SH-SY5Y (cell line): ENCODE results near the gene ZSCAN2.

Experiments used
- GATA2 ChIP-seq: IDR thresholded peaks from 2 replicates; pipeline ENCODE4 v1.6.1; 2011; ENCODE audit warnings: mild to moderate bottlenecking, low read depth, low read length
- GATA3 ChIP-seq: IDR thresholded peaks from 2 replicates; pipeline ENCODE4 v1.6.1; 2011; ENCODE audit warnings: low read depth, mild to moderate bottlenecking, low read length, moderate library complexity

- TF ChIP-seq GATA2, result no peak
- TF ChIP-seq GATA3, result no peak
Measured at GRCh38 chr15:84633311-84634227, 32.8 kb downstream of the ZSCAN2 start.
